Gastroesophageal sphincter (tissue), 4 donors: ENCODE measurements around the gene RUFY2. TPM values are rescaled to one million over a fixed set of nuclear protein-coding genes. Genes with fewer than 3 reads are reported as not detected.

Experiments used
- ATAC-seq: fragments of 150-250 bp; one replicate; pipeline ENCODE4 v1.9.1; 2016; ENCODE audit warnings: mild to moderate bottlenecking, moderate library complexity
- H3K27ac ChIP-seq, 4 donors: fragments of 200-600 bp; sonication (generic) in 3 of 4; 1 replicate in 3 of 4; 2 replicates in 1 of 4; pipeline ENCODE4 v1.5.1; 2016 to 2019
- H3K27me3 ChIP-seq: fragments of 200-600 bp; sonication (generic); one replicate; pipeline ENCODE4 v1.5.1; 2019
- H3K36me3 ChIP-seq, 2 donors: fragments of 200-600 bp; sonication (generic); one replicate each; pipeline ENCODE4 v1.5.1; 2019; ENCODE audit warnings: control low read depth in 1 of 2
- H3K4me1 ChIP-seq, 3 donors: fragments of 200-600 bp; sonication (generic); 1 replicate in 2 of 3; 2 replicates in 1 of 3; pipeline ENCODE4 v1.5.1; 2016 to 2019; ENCODE audit warnings: control low read depth in 2 of 3
- H3K4me3 ChIP-seq, 2 donors: fragments of 200-600 bp; sonication (generic); one replicate each; pipeline ENCODE4 v1.5.1; 2019; ENCODE audit warnings: mild to moderate bottlenecking in 1 of 2, moderate library complexity in 1 of 2
- H3K9me3 ChIP-seq, 3 donors: fragments of 200-600 bp; sonication (generic); one replicate each; pipeline ENCODE4 v1.5.1; 2017 to 2019; ENCODE audit warnings: control low read depth in 2 of 3
- EP300 ChIP-seq: sonication (generic); formaldehyde crosslinking; IDR thresholded peaks from one replicate; pipeline ENCODE4 v1.6.1; 2017; ENCODE audit warnings: antibody characterized with exemption, mild to moderate bottlenecking
- POLR2A ChIP-seq, 2 donors: fragments of 450-650 bp; IDR thresholded peaks; one replicate each; pipeline ENCODE4 v1.6.1; 2017; ENCODE audit warnings: antibody characterized with exemption in 2 of 2, mild to moderate bottlenecking in 2 of 2, moderate library complexity in 1 of 2
- POLR2AphosphoS5 ChIP-seq: sonication (generic); formaldehyde crosslinking; IDR thresholded peaks from one replicate; pipeline ENCODE4 v1.6.1; 2017; ENCODE audit warnings: antibody characterized with exemption
- WGBS, 2 donors: methylation state at CpG; one replicate each; pipeline ENCODE4 v1.1.5; 2018; ENCODE audit warnings: low coverage in 1 of 2; 5-methylcytosine and 5-hydroxymethylcytosine counted together
- total RNA-seq, 4 donors: library from RNA; depleted of rRNA; stranded (reverse); fragments of >200 nt; gene quantifications; one replicate each; pipeline ENCODE4 v1.1.0, GENCODE V29; 2016
- TF ChIP-seq, protein P1 (sequence below), 4 experiments: fragments of 200-600 bp in 2 of 4; fragments of 450-650 bp in 2 of 4; sonication (generic) in 1 of 4; IDR thresholded peaks; one replicate each; pipeline ENCODE4 v1.5.1; 2017 to 2019; ENCODE audit warnings: antibody characterized with exemption in 4 of 4, mild to moderate bottlenecking in 2 of 4, moderate library complexity in 2 of 4

The RUFY2 gene
- total RNA-seq, 4 donors from 2014 or later: 17.9 to 29.0 (median 26.0) TPM

DNA sequence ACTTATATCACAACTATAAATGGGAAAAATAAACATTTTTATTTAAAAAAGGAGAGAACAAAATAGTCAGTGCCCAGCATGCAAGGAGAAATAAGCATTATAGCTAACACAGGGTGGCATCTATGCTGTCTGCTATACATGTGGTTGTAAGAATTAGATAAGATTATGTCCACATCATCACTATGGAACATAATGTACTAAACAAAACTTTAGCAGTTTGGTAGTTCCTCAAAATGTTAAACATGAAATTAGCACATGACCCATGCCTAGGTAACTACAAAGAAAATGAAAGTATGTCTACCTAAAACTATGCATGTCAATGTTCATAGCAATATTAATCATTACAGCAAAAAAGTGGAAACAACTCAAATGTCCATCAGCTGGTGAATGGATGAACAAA, 28.7 kb upstream of the RUFY2 start:
- H3K4me3 ChIP-seq: no peak overlapping the region
- TF ChIP-seq, protein P1, sequence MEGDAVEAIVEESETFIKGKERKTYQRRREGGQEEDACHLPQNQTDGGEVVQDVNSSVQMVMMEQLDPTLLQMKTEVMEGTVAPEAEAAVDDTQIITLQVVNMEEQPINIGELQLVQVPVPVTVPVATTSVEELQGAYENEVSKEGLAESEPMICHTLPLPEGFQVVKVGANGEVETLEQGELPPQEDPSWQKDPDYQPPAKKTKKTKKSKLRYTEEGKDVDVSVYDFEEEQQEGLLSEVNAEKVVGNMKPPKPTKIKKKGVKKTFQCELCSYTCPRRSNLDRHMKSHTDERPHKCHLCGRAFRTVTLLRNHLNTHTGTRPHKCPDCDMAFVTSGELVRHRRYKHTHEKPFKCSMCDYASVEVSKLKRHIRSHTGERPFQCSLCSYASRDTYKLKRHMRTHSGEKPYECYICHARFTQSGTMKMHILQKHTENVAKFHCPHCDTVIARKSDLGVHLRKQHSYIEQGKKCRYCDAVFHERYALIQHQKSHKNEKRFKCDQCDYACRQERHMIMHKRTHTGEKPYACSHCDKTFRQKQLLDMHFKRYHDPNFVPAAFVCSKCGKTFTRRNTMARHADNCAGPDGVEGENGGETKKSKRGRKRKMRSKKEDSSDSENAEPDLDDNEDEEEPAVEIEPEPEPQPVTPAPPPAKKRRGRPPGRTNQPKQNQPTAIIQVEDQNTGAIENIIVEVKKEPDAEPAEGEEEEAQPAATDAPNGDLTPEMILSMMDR (IDR thresholded peaks at IDR 0.05): no peak
- TF ChIP-seq EP300 (no peak), POLR2A (IDR thresholded peaks at IDR 0.05) (no peak), POLR2AphosphoS5 (no peak)
- no peak for ATAC-seq

DNA sequence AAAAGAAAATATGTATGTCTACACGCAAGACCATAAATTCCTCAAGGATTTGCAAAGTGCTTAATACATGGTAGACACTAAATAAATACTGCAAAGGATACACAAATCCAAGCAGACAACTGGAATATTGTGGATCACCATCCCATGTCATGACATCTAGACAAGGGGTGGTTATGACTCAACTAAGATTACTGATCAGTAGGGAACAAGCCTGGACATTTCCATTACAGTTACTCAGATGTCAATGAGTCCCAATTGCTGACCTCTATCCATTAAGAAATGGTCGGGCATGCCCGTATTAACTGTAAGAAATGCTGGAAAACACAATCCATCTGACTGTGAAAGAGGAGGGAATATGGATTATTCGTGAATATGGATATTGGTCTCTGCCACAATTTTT, 27.6 kb upstream of the RUFY2 start:
- TF ChIP-seq POLR2AphosphoS5 (no peak), POLR2A (IDR thresholded peaks at IDR 0.05) (no peak), EP300 (no peak)
- TF ChIP-seq, protein P1 (IDR thresholded peaks at IDR 0.05): no peak
- Histone ChIP-seq H3K36me3 (peaks cover 0 to 3% of the 10 kb centered on the region in 2 donors), H3K27me3 (no peaks in the 10 kb centered on the region), H3K4me1 (no peaks in the 10 kb centered on the region), H3K4me3 (no peak overlapping the region), H3K27ac (no peak overlapping the region), H3K9me3 (no peaks in the 10 kb centered on the region)
- 96 to 100% methylated on average over 2 to 4 of the region's 4 CpGs for WGBS, 2 donors
- no peak for ATAC-seq

More for the DNA sequence above, 28.7 kb upstream of the RUFY2 start:
- no peaks in the 10 kb centered on the region for H3K9me3 ChIP-seq
- no peak overlapping the region for H3K27ac ChIP-seq
- H3K27me3 ChIP-seq: no peaks in the 10 kb centered on the region
- H3K4me1 ChIP-seq: no peaks in the 10 kb centered on the region
- H3K36me3 ChIP-seq: peaks cover 0 to 3% of the 10 kb centered on the region in 2 donors

DNA sequence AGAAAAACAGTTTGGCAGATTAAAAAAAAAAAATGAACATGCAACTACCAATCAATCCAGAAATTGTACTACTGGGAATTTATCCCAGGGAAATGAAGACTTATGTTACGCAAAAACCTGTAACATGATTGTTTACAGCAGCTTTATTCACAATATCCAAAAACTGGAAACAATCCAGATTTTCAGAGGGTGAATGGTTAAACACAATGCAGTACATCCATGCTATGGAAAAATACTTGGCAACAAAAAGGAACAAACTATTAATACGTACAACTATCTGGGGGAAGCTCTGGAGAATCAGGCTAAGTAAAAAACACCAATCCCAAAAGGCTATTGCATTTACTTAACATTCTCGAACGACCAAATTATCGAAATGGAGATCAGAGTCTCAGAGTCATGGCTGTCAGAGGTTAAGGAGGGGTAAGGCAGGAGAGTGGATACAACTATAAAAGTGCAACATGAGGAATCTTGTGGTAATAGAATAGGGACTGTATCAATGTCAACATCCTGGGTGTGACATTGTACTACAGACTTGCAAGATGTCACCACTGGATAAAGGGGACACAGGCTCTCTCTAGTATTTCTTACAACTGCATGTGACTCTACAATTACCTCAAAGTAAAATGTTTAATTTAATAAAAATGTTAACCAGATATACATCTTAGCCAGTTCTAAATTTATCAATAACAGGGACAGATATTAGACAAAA, 21.5 kb upstream of the RUFY2 start:
- H3K36me3 ChIP-seq: peaks cover 0 to 5% of the 10 kb centered on the region in 2 donors
- H3K4me3 ChIP-seq: no peak overlapping the region
- no peak for TF ChIP-seq EP300
- no peak for TF ChIP-seq POLR2A (IDR thresholded peaks at IDR 0.05)
- no peak for TF ChIP-seq POLR2AphosphoS5
- TF ChIP-seq, protein P1 (IDR thresholded peaks at IDR 0.05): no peak
- 82 to 87% methylated on average over 5 of the region's 5 CpGs for WGBS, 2 donors
- H3K4me1 ChIP-seq: no peaks in the 10 kb centered on the region
- H3K9me3 ChIP-seq: no peaks in the 10 kb centered on the region
- ATAC-seq: no peak
- H3K27ac ChIP-seq: no peak overlapping the region
- H3K27me3 ChIP-seq: no peaks in the 10 kb centered on the region

DNA sequence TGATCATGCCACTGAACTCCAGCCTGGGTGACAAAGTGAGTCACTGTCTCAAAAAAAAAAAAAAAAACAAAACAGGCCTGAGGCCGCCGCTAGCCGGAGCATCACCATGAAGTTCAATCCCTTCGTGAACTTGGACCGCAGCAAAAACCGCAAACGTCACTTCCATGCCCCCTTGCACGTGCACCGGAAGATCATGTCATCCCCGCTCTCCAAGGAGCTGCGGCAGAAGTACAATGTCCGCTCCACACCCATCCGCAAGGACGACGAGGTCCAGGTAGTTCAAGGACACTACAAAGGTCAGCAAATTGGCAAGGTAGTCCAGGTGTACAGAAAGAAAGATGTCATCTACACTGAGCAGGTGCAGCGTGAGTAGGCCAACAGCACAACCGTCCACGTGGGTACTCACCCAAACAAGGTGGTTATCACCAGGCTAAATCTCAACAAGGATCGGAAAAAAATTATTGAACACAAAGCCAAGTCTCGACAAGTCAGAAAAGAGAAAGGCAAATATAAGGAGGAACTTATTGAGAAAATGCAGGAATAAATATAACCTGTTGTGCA, 17.5 kb upstream of the RUFY2 start:
- 96 to 98% methylated on average over 8 to 16 of the region's 20 CpGs for WGBS, 2 donors
- ATAC-seq: no peak
- TF ChIP-seq EP300 (no peak), POLR2AphosphoS5 (no peak), POLR2A (IDR thresholded peaks at IDR 0.05) (no peak)
- TF ChIP-seq, protein P1 (IDR thresholded peaks at IDR 0.05): no peak

DNA sequence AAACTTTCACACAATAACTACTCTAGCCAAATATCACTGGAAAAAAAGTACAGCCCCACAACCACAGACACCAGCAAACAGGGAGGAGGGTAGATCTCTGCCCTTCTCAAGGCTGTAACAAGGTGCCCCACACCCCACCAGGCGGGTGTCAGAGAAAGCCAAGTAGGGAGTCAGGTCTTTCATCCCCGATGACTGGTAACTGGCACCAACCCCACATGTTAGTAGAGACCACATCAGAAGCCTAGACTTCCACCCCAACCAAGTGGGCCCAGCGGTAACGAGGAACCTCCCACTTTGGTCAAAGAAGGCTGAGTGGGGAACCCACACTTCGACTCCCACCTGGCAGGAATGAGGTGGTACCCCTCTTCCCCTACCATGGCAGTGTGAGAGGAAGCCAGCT, 16.4 kb upstream of the RUFY2 start:
- Histone ChIP-seq H3K4me1 (no peaks in the 10 kb centered on the region), H3K4me3 (no peak overlapping the region), H3K9me3 (no peaks in the 10 kb centered on the region), H3K27me3 (no peaks in the 10 kb centered on the region), H3K27ac (no peak overlapping the region), H3K36me3 (peaks cover 0 to 11% of the 10 kb centered on the region in 2 donors)
- TF ChIP-seq EP300 (no peak), POLR2A (IDR thresholded peaks at IDR 0.05) (no peak), POLR2AphosphoS5 (no peak)
- TF ChIP-seq, protein P1 (IDR thresholded peaks at IDR 0.05): no peak
- 90% methylated on average over 2 of the region's 5 CpGs; no CpG with 5 or more reads in 1 of the 2 donors for WGBS, 2 donors
- no peak for ATAC-seq

More for the DNA sequence above, 17.5 kb upstream of the RUFY2 start:
- H3K27me3 ChIP-seq: no peaks in the 10 kb centered on the region
- peaks cover 0 to 11% of the 10 kb centered on the region in 2 donors for H3K36me3 ChIP-seq
- no peak overlapping the region for H3K27ac ChIP-seq
- no peaks in the 10 kb centered on the region for H3K9me3 ChIP-seq
- H3K4me1 ChIP-seq: no peaks in the 10 kb centered on the region
- no peak overlapping the region for H3K4me3 ChIP-seq
